HepG2 (cell line): ENCODE results near the gene MRPS25. TPM values are rescaled to one million over a fixed set of nuclear protein-coding genes. Genes with fewer than 3 reads are reported as not detected.

Experiments
- ATAC-seq: fragments of 200-7000 bp; cut with Tn5 transposase; 3 replicates; pipeline ENCODE4 v1.9.1; 2020; ENCODE audit warnings: mild to moderate bottlenecking, moderate library complexity
- BruUV-seq: library from RNA; stranded (reverse); fragments of 400-500 nt; replicated peaks from 2 replicates; lab custom pipeline; 2021; lab: Mats Ljungman, UMichigan
- CTCF ChIA-PET: fragments of 300-600 bp; formaldehyde crosslinking; extraction: SDS; loops from one replicate; lab custom pipeline; 2021; ENCODE audit warnings: low total read pairs, inconsistent platforms, low intra/inter-chr PET ratio; lab: Yijun Ruan, JAX
- POLR2A ChIA-PET: fragments of 350-600 bp; sonication (Branson Sonifier 250); formaldehyde crosslinking; loops from one replicate; lab custom pipeline; 2020; ENCODE audit warnings: antibody characterized with exemption, inconsistent platforms; lab: Yijun Ruan, JAX
- DNase-seq: peaks from one replicate; pipeline ENCODE4 v3.0.0-alpha.2; 2015; ENCODE audit warnings: low spot score
- FAIRE-seq: peaks from 3 replicates; lab custom pipeline; 2011; peaks lifted over from hg19 to GRCh38; lab: Jason Lieb, UNC
- H2AFZ ChIP-seq: one replicate; pipeline ENCODE4 v1.6.1; 2011; ENCODE audit warnings: low read length, inconsistent platforms
- H3K27ac ChIP-seq: fragments of 300-600 bp; 3 replicates; pipeline ENCODE4 v1.8.0; 2011; ENCODE audit warnings: mixed run types, mild to moderate bottlenecking, mixed read lengths, low read length, inconsistent platforms; ENCODE audit not compliant: insufficient read depth; ENCODE audit errors: extremely low read length
- H3K27me3 ChIP-seq, 2 experiments: fragments of 200-600 bp in 1 of 2; 2 replicates in 1 of 2; 3 replicates in 1 of 2; pipeline versions ENCODE4 v1.6.0 to v1.8.0; 2011; ENCODE audit warnings: low read length in 2 of 2, mild to moderate bottlenecking in 2 of 2, moderate library complexity in 2 of 2, inconsistent platforms in 1 of 2; ENCODE audit not compliant: insufficient read depth in 2 of 2, control insufficient read depth in 1 of 2
- H3K36me3 ChIP-seq, 2 experiments: fragments of 200-600 bp in 1 of 2; replicated peaks in 1 of 2; 2 replicates in 1 of 2; 3 replicates in 1 of 2; pipeline versions ENCODE4 v1.5.1 to v1.8.0; 2011; ENCODE audit warnings: low read length in 2 of 2, inconsistent platforms in 1 of 2; ENCODE audit not compliant: insufficient read depth in 2 of 2, control insufficient read depth in 1 of 2
- H3K4me1 ChIP-seq: 2 replicates; pipeline ENCODE4 v1.5.1; 2012; ENCODE audit warnings: low read length, inconsistent platforms; ENCODE audit not compliant: insufficient read depth
- H3K4me2 ChIP-seq: 2 replicates; pipeline ENCODE4 v1.6.0; 2011; ENCODE audit warnings: low read depth, low read length, inconsistent platforms
- H3K4me3 ChIP-seq, 3 experiments: fragments of 200-600 bp in 1 of 3; sonication (generic), shearing (Covaris generic) in 1 of 3; replicated peaks in 1 of 3; 2 replicates each; pipeline ENCODE4 v1.5.1; 2011 to 2016; ENCODE audit warnings: low read length in 3 of 3, inconsistent platforms in 2 of 3, low read depth in 2 of 3, mild to moderate bottlenecking in 2 of 3, control low read depth in 1 of 3, mixed read lengths in 1 of 3; ENCODE audit not compliant: insufficient read depth in 1 of 3
- H3K79me2 ChIP-seq: one replicate; pipeline ENCODE4 v1.6.1; 2011; ENCODE audit warnings: low read length, inconsistent platforms; ENCODE audit not compliant: insufficient read depth
- H3K9ac ChIP-seq: 2 replicates; pipeline ENCODE4 v1.6.0; 2011; ENCODE audit warnings: mild to moderate bottlenecking, low read depth, low read length, inconsistent platforms; ENCODE audit not compliant: insufficient read depth
- H3K9me3 ChIP-seq: 2 replicates; pipeline ENCODE4 v1.5.1; 2012; ENCODE audit warnings: mild to moderate bottlenecking, low read length
- H4K20me1 ChIP-seq: 2 replicates; pipeline ENCODE4 v1.6.0; 2011; ENCODE audit warnings: inconsistent platforms, mild to moderate bottlenecking, low read length, moderate library complexity; ENCODE audit not compliant: insufficient read depth
- ARID4A ChIP-seq: sonication (generic); formaldehyde crosslinking; IDR thresholded peaks from 2 replicates; pipeline ENCODE4 v1.5.0; 2020; ENCODE audit warnings: mild to moderate bottlenecking, missing genetic modification reagents, borderline replicate concordance
- CREB1 ChIP-seq, 2 experiments: fragments of 450-650 bp in 1 of 2; IDR thresholded peaks; 2 replicates each; pipeline ENCODE4 v1.6.1; 2016 to 2017; ENCODE audit warnings: control low read depth in 1 of 2, mild to moderate bottlenecking in 1 of 2, missing compliant biosample characterization in 1 of 2, missing genetic modification characterization in 1 of 2
- NBN ChIP-seq: fragments of 450-650 bp; conservative IDR thresholded peaks from 2 replicates; pipeline ENCODE4 v1.6.1; 2017
- ZNF121 ChIP-seq: sonication (generic); formaldehyde crosslinking; IDR thresholded peaks from 2 replicates; pipeline ENCODE4 v1.5.0; 2020; ENCODE audit warnings: mild to moderate bottlenecking, missing genetic modification reagents
- ZNF292 ChIP-seq: sonication (generic); formaldehyde crosslinking; IDR thresholded peaks from 2 replicates; pipeline ENCODE4 v1.8.1; 2022; ENCODE audit warnings: mild to moderate bottlenecking, low read depth, missing genetic modification reagents, borderline replicate concordance
- ZNF362 ChIP-seq: sonication (generic); formaldehyde crosslinking; IDR thresholded peaks from 2 replicates; pipeline ENCODE4 v1.4.0; 2020; ENCODE audit warnings: missing genetic modification reagents, mild to moderate bottlenecking, borderline replicate concordance
- ZNF441 ChIP-seq: sonication (generic); formaldehyde crosslinking; IDR thresholded peaks from 2 replicates; pipeline ENCODE4 v1.7.0; 2021; ENCODE audit warnings: missing genetic modification reagents, borderline replicate concordance
- ZNF713 ChIP-seq: sonication (generic); formaldehyde crosslinking; IDR thresholded peaks from 2 replicates; pipeline ENCODE4 v1.4.0; 2020; ENCODE audit warnings: mild to moderate bottlenecking, missing genetic modification reagents
- ZNF784 ChIP-seq: sonication (generic); formaldehyde crosslinking; IDR thresholded peaks from 2 replicates; pipeline ENCODE4 v1.5.1; 2020; ENCODE audit warnings: missing genetic modification reagents, mild to moderate bottlenecking, borderline replicate concordance
- WGBS: methylation state at CpG from one replicate; pipeline ENCODE4 v1.1.6; 2017; ENCODE audit warnings: low lambda C conversion rate; 5-methylcytosine and 5-hydroxymethylcytosine counted together
- in situ Hi-C: cut with HindIII; loops from 2 replicates; pipeline ENCODE4 v1.10.0; 2017; ENCODE audit warnings: low pct_unique_long_range_greater_than_20kb; ENCODE audit not compliant: extremely low pct_ligation_motif_present
- intact Hi-C: fragments of 100-400 bp; cut with micrococcal nuclease; formaldehyde crosslinking; loops from one replicate; pipeline ENCODE4 v1.10.0; 2022; ENCODE audit not compliant: unreplicated experiment
- polyA plus RNA-seq, 8 experiments: library from polyadenylated mRNA; depleted of rRNA in 3 of 8; stranded (reverse) in 7 of 8; unstranded in 1 of 8; fragments of >200 nt; fragmentation: Illumina TruSeq in 4 of 8; extraction: Trizol in 4 of 8; gene quantifications; 2 replicates each; pipeline versions ENCODE4 v1.2.1 to v1.2.3, GENCODE V29; 2011 to 2016; ENCODE audit warnings: low read depth in 4 of 8, missing spikeins in 1 of 8, mixed read lengths in 1 of 8; ENCODE audit not compliant: insufficient read depth in 1 of 8
- total RNA-seq, 5 experiments: library from RNA; depleted of rRNA; stranded (reverse); fragments of >200 nt; fragmentation: Illumina TruSeq; extraction: Trizol; gene quantifications; 2 replicates each; pipeline ENCODE4 v1.2.3, GENCODE V29; 2016; ENCODE audit warnings: low read depth in 1 of 5
- TF ChIP-seq, protein P1 (sequence below): sonication (generic); formaldehyde crosslinking; IDR thresholded peaks from 2 replicates; pipeline ENCODE4 v1.5.1; 2020; ENCODE audit warnings: mild to moderate bottlenecking, missing genetic modification reagents, moderate library complexity
- TF ChIP-seq, protein P2 (sequence below): sonication (generic); formaldehyde crosslinking; IDR thresholded peaks from 2 replicates; pipeline ENCODE4 v1.5.0; 2020; ENCODE audit warnings: missing genetic modification reagents

MRPS25 gene
- total and polyA plus RNA-seq, 2 of the 13 experiments (the other 11 are each of a cell fraction or from before 2014, with no cell fraction given) = 60.1 to 74.3 TPM

DNA sequence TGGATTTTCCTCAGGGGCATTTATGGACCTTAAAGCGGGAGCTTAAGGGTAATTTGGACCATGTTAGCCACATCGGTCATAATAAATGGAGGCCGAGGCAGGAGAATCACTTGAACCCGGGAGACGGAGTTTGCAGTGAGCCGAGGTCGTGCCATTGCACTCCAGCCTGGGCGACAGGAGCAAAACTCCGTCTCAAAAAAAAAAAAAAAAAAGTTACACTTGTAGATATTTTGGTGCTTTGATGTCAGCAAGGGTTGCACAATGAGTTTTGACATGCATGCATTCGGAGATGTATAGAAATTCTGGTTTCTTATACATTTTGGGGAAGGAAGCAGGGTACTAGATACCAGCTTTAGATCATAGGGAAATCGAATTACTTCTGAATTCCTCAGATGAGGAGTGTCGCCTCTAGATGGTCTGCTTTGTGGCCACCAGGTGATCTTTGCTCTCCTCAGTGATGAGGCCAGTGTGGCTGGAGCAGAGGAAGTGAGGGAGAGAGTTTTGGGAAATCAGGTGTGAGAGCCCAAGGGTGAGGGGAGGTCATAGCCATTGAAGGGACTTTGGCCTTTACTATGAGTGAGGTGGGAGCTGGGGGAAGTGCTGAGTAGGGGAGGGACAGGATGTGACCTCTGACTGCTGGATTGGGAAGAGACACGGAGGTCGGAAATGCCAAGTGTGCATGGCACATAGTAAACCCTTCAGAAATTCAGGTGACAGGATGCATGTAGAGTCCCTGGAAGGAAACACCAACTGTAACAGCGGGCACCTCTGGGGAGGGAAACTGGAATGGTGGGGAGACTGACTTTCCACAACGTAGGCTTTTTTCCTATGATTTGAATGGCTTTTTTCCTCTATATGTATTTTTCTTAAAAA, 42.2 kb upstream of the MRPS25 start:
- peaks cover 0 to 2% of the 10 kb centered on the region in 2 experiments; a peak in 1 of 5 replicates for H3K27me3 ChIP-seq
- intact Hi-C loops = loop anchor here (5.0 kb wide), 1 partner anchor 300 kb away; no protein-coding TSS in a partner anchor
- CTCF ChIA-PET = interaction anchor here (1.2 kb wide), 1 partner anchor 271 kb away, joined by 6 read pairs; no protein-coding TSS in a partner anchor
- H3K4me2 ChIP-seq = peak overlapping the region; percentile 99
- H4K20me1 ChIP-seq = no peaks in the 10 kb centered on the region
- peak overlapping the region; percentile 44 for H3K9ac ChIP-seq
- peaks cover 47% of the 10 kb centered on the region for H3K4me1 ChIP-seq
- BruUV-seq = no TSS peak
- 5% methylated on average over 16 of the region's 16 CpGs for WGBS
- H3K27ac ChIP-seq = peak overlapping the region; percentile 66
- no peaks in the 10 kb centered on the region for H3K9me3 ChIP-seq
- H3K79me2 ChIP-seq = no peaks in the 10 kb centered on the region
- peak; percentile 78 for DNase-seq
- H3K36me3 ChIP-seq = no peaks in the 10 kb centered on the region
- in situ Hi-C loops = loop anchor here (10.0 kb wide), 1 partner anchor 297 kb away; no protein-coding TSS in a partner anchor
- H3K4me3 ChIP-seq = peak overlapping the region; percentile 27 to 62 (median 52)
- H2AFZ ChIP-seq = peak overlapping the region; percentile 32
- peak; percentile 81 for FAIRE-seq
- POLR2A ChIA-PET = interaction anchor here (0.9 to 2.6 kb wide), 3 partner anchors 8 to 98 kb away, joined by 4 to 17 read pairs (median 13); partner anchors contain the start of genes CAPN7, MRPS25 and RBSN
- ATAC-seq = peak; percentile 85
- peak; percentile 86; the same call in 1 of the 2 replicates for TF ChIP-seq ZNF292 (CRISPR knock-in tag)
- peak; percentile 77; the same call in 1 of the 2 replicates for TF ChIP-seq ZNF362 (CRISPR knock-in tag)
- no peak for TF ChIP-seq NBN
- TF ChIP-seq ZNF441 (CRISPR knock-in tag) = peak; percentile 99
- 0 out of 2 replicates have a peak, but pooled peaks have one; percentile 1 for TF ChIP-seq CREB1 (IDR thresholded peaks at IDR 0.05)
- TF ChIP-seq CREB1 (CRISPR knock-in tag; IDR thresholded peaks at IDR 0.05) = peak; percentile 76
- TF ChIP-seq ARID4A = peak; percentile 74; the same call in 1 of the 2 replicates
- TF ChIP-seq, protein P1, sequence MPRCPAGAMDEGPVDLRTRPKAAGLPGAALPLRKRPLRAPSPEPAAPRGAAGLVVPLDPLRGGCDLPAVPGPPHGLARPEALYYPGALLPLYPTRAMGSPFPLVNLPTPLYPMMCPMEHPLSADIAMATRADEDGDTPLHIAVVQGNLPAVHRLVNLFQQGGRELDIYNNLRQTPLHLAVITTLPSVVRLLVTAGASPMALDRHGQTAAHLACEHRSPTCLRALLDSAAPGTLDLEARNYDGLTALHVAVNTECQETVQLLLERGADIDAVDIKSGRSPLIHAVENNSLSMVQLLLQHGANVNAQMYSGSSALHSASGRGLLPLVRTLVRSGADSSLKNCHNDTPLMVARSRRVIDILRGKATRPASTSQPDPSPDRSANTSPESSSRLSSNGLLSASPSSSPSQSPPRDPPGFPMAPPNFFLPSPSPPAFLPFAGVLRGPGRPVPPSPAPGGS (CRISPR knock-in tag) = no peak
- TF ChIP-seq ZNF784 = 0 out of 2 replicates have a peak, but pooled peaks have one; percentile 30
- TF ChIP-seq, protein P2, sequence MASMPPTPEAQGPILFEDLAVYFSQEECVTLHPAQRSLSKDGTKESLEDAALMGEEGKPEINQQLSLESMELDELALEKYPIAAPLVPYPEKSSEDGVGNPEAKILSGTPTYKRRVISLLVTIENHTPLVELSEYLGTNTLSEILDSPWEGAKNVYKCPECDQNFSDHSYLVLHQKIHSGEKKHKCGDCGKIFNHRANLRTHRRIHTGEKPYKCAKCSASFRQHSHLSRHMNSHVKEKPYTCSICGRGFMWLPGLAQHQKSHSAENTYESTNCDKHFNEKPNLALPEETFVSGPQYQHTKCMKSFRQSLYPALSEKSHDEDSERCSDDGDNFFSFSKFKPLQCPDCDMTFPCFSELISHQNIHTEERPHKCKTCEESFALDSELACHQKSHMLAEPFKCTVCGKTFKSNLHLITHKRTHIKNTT (CRISPR knock-in tag) = no peak
- no peak for TF ChIP-seq ZNF713 (CRISPR knock-in tag)
- no peak for TF ChIP-seq ZNF121 (CRISPR knock-in tag)
